ENCODE measurements around the gene NCOA7.

Gene NCOA7

DNA sequence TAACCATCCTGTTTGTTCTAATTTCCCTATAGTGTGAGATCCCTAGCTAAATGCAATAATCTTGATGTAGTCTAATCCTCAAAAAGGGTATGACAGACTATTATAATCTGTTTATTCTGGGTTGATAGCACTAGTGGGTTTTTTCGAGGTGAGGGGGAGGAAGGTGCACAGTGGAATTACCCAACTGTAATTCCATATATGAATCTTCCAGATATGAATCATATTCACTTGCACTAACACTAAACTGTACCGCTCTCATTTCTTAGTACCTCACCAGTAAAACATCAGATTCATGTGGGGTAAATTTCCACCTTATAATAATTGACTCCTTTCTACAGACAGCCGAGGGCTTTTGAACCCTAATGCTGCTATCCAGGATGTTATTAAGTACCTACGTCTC, 16.5 kb downstream of the NCOA7 start:
- no peak overlapping the region for H3K4me3 ChIP-seq (ENCODE audit: low read length)
- TF ChIP-seq, protein P1, sequence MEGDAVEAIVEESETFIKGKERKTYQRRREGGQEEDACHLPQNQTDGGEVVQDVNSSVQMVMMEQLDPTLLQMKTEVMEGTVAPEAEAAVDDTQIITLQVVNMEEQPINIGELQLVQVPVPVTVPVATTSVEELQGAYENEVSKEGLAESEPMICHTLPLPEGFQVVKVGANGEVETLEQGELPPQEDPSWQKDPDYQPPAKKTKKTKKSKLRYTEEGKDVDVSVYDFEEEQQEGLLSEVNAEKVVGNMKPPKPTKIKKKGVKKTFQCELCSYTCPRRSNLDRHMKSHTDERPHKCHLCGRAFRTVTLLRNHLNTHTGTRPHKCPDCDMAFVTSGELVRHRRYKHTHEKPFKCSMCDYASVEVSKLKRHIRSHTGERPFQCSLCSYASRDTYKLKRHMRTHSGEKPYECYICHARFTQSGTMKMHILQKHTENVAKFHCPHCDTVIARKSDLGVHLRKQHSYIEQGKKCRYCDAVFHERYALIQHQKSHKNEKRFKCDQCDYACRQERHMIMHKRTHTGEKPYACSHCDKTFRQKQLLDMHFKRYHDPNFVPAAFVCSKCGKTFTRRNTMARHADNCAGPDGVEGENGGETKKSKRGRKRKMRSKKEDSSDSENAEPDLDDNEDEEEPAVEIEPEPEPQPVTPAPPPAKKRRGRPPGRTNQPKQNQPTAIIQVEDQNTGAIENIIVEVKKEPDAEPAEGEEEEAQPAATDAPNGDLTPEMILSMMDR (conservative IDR thresholded peaks at IDR 0.05; ENCODE audit: low read depth, low read length), result no peak
- no peak for DNase-seq (ENCODE audit: low read depth)

DNA sequence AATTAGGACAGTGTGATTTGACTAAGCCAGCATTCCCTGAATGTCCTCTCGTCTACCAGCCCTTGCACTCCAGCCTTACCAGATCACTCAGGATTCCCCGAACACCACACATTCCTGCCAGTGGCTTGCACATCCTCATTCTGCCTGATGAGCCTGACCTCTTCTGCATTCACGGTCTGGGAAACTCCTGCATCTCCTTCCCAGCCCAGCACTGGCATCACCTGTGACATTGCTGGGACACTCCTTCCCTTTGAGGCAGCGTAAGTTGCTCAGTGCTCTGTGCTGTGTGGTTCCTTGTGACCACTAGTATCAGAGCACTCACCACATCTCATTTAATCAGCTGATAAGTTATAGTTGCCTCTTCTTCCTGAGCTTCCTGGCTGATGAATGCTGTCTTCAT, 17.3 kb downstream of the NCOA7 start:
- DNase-seq (ENCODE audit: low read depth), result no peak
- no peak overlapping the region for H3K4me3 ChIP-seq (ENCODE audit: low read length)
- TF ChIP-seq, protein P1 (conservative IDR thresholded peaks at IDR 0.05; ENCODE audit: low read depth, low read length), result no peak

DNA sequence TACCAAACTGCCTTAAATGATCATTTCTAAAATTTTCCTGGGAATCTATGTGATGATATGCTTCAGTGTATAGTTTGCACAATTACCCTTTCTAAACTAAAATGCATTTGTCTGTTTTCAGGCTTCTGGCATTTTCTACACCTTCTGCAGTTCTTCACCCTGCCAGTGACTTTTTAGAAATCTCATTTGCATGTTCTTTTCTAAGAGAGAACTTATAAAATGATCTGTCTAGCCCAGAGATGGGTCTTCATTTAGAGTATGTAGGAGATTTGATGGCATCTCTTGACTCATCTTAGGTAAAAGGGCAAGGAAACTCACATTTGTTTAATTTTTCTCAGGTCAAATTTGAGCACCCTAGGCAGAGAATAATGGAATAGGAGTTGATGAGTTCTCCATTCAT, 17.8 kb downstream of the NCOA7 start:
- H3K4me3 ChIP-seq (ENCODE audit: low read length), result no peak overlapping the region
- TF ChIP-seq, protein P1 (conservative IDR thresholded peaks at IDR 0.05; ENCODE audit: low read depth, low read length), result no peak
- no peak for DNase-seq (ENCODE audit: low read depth)

DNA sequence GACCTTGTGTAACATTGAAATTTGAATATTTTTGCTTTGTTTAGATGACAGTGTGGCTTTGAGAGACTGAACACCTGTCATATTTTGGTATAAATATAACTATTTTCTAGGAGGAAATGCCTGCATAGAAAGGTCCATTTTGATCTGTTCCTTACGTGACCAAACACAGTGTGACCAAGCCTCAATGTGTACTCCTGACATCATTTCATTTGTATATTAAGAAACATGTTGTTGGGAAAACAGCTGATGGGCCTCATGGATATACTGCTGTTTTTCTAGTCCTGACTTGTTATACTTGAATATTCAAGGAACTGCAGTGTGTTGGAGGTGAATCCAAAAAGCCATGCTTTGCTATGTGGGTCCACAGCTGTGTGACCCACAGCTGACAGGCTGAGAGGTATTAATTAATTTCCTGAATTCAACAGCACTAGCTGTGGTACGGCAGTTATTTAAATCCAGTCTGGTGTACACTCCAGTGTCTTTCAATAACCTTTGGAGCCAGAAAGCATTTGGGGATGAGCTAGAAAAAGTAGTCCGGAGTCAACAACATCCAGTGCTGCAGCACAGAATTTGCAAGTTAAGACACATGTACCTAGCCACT, 18.9 kb downstream of the NCOA7 start:
- no peak for DNase-seq (ENCODE audit: low read depth)
- no peak overlapping the region for H3K4me3 ChIP-seq (ENCODE audit: low read length)
- TF ChIP-seq, protein P1 (conservative IDR thresholded peaks at IDR 0.05; ENCODE audit: low read depth, low read length), result no peak

DNA sequence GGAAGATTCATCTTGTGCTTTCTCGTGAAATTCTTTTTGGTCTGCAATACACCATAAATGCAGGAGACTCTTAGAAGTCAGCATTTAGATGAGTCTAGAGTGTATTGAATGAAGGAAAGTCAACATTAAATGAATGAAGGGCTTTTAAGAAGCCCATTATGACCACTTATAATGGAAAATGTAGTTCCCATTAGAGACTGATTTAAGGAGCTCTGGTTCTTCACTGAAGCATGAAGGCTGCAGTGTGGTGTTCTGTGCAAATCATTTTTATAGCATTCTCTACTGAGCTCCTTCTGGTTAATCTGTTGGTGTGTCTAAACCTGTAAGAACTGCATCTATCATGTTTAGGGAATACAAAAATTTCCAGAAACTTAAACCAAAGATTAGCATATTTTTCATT, 19.7 kb downstream of the NCOA7 start:
- no peak for DNase-seq (ENCODE audit: low read depth)
- TF ChIP-seq, protein P1 (conservative IDR thresholded peaks at IDR 0.05; ENCODE audit: low read depth, low read length), result no peak
- H3K4me3 ChIP-seq (ENCODE audit: low read length), result no peak overlapping the region

DNA sequence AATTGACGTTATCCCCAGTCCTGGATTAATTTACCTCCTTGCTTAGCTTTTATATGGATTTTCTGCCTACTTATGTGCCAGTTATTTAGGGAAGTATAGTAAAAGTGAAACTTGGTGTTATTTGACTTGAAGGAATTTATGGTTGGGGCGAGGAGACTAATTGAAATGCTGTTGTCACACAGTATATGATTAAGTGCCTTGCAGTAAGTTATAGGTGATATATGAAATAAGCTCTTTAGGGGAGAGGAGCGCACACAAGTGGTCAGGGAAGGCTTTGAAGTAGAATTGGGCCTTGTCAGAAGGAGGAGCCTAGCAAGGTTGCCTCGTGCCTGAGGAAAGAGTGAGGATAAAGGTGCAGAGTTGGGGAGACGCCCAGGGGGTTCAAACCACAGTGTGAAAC, 20.5 kb downstream of the NCOA7 start:
- DNase-seq (ENCODE audit: low read depth), result no peak
- TF ChIP-seq, protein P1 (conservative IDR thresholded peaks at IDR 0.05; ENCODE audit: low read depth, low read length), result no peak
- H3K4me3 ChIP-seq (ENCODE audit: low read length), result no peak overlapping the region

DNA sequence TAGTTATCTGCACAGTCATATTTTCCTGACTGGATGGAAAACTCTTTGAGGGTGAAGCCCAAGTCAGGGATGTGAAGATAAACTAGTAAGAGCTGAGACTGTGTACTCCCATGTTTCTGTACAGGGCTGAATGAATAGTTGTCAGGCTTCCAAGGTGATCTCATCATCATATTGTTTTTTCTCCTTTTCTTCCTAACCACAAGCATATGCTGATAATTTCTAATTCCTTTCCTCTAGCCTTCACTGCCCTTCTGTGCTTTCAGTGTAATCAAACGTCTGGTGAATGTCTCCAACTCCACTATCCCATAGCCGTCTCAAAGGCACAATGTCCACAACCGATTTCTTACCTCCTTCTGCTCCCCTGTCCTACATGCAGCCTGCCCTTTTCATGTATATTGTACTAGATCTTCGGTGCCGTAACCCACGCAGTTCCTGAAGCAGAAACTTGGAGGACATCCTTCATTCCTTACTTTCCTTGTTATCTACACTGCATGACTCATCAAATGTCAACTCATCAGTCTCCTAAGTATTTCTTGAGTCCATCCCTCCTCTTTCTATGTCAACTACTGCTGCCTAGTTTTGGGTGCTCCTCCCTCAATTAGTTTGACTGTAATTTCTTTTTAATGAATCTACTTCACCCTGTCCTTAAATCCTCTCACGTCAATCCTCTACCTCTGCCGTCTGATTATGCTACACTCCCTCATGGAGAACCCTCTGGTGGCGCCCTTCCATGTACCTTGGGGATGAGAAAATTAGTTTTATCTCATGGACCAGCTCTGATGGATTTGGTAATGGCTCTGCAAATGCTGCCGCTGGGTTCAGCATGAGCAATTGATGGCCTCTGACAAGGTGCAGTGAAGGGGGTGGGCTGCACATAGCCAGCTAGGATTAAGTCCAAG, 21.9 kb downstream of the NCOA7 start:
- no peak overlapping the region for H3K4me3 ChIP-seq (ENCODE audit: low read length)
- DNase-seq (ENCODE audit: low read depth), result peak; percentile 77
- TF ChIP-seq, protein P1 (conservative IDR thresholded peaks at IDR 0.05; ENCODE audit: low read depth, low read length), result no peak

Measured in retinal pigment epithelial cell (primary cell).